HG02870 (cell line): ENCODE measurements around the gene SFMBT1.

Experiments
- ATAC-seq: cut with Tn5 transposase; IDR thresholded peaks from one replicate; pipeline ENCODE4 v1.9.1; 2021; ENCODE audit warnings: mild to moderate bottlenecking, moderate library complexity; ENCODE audit not compliant: unreplicated experiment

SFMBT1 gene

DNA sequence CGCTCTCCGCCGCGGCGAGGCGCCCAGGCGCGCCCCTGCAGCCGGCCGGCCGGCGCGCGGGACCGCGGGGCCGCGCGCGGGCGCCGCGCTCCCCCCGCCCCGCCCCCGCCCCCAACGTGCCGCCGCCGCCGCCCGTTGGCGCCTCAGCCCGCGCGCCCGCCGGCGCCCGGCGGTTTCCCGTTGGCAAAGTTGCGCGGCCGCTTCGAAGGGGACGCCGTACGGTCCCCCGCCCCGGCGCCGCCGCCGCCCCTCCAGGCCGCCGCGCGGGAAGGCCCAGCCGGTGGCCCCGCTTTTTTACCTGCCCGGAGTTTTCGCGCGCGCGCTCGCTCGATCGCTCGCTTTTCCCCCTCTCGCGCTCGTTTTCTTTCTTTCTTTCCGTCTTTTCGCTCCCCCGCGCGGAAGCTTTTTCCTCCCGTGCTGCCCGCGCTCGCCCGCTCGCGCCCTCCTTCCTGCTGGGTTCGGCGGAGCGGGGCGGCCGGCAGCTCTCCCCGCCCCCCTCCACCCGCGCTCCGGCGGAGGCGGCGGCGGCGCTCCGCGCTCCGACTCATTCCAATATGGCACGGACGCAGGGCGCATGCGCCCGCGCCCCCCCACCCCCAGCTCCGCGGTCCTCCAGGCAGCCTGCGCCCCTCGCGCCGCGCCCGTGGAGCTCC is at the start of gene SFMBT1:
TSS of gene SFMBT1 (minus strand) at position 556 of the 653 bp plus-strand sequence. CDS start 76,945 bp downstream, outside the sequence.
- ATAC-seq: no peak

GRCh38 chr3:53092942-53093341 is 47.1 kb upstream of the SFMBT1 start:
- ATAC-seq: no peak

DNA sequence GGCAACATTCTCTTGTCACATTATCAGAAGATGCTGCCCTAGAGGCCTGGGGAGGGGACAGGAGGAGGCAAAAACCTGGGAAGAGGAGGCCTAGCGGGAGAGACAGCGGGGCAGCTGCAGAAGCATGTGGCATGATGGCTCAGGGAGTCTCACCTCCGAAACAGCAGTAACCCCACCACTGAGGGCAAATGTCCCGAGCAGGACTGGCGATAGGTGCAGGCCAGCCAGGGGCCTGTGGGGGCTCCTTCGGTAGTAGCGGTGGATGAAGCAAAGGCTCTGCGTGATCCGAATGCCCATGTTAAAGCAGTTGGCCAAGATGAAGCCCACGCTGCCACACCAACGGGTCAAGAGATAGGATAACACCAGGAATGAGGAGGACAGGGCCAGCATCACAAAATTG is 46.3 kb upstream of the SFMBT1 start:
- no peak for ATAC-seq

DNA sequence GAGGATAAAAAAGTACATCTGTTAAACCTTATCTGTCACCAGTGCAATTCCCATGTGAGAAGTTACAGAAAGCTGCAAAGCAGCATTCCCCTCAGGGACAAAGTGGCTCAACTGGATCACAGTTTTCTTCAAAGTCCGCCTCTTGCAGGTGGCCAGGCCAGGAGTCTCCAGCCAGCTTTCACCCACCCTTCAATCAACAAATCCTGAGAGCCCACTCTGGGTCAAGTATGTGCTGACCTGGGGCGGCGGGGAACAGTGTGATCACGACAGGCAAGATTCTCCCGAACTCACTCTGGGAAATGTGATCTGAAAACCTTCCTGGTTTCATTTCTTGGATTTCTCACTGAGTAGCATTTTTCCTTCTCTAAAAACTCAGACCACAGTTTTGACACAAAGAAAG is 45.1 kb upstream of the SFMBT1 start:
- ATAC-seq: no peak

- ATAC-seq: no peak
Measured at GRCh38 chr3:53089511-53089910, 43.6 kb upstream of the SFMBT1 start.

DNA sequence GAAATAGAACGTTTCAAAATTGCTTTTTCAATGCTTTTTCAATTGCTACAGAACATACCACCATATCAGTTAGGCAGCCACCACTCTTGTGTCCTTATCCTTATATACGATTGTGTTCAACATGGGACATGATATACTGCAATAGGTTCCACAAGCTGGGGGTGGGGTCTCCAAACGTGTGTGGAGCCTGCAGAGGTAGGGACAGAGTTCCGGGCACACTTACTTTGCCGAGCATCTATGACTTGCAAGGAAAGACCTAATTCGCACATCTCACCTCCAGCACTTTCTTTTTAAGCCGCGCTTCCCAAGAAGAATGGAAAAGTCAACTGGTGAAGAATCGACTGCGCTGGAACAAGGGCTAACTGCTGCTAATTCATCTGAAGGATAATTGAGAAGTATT is 39.6 kb upstream of the SFMBT1 start:
- ATAC-seq: no peak

DNA sequence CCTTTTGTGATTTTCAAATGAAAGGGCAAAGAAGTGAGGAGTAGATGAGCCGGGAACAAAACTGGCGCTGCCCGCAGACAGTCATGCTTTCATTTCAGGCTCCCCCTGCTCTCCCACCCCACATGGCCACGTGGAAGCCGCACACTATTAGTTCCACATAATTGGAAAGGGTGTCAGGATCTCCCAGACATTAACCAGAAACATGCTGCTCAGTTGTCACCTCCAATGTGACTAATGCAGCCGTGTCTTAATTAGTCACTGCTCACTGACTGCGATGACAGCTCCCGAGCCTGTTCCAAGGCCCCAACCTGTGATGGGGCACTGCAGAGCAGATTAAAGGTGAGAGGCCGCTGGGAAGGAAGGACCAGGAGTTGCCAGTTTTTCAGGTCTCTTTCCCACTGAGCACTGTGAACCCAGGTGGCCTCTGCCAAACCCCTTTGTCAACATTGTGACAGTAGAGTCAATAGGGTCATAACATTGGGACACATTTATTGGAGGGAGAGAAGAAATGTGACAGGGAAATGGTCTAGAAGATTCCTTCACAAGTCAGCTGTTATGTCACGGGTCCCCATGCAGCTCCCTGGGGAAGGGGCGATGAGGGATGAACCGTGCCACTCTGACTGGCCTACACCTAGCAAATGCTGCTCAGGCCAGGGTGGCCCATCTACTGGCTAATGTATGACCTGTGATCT is 38.6 kb upstream of the SFMBT1 start:
- no peak for ATAC-seq

DNA sequence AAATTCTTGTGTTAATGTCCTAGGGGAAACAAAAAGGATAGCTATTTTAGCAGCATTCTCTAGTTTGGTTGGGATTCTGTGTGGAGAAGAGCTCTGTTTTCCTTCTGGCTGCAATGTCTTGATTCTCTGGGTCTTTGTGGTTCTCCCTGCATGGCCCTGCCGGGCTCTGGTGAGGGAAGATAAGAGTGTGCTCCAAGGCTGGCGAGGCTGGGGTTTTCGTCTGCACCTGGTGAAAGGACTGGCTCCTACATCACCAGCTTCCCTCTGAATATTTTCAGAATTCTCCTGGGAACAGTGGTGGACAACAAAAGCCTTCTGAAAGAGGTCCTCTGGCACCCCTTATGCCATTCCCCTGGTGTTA is 38.1 kb upstream of the SFMBT1 start:
- no peak for ATAC-seq

DNA sequence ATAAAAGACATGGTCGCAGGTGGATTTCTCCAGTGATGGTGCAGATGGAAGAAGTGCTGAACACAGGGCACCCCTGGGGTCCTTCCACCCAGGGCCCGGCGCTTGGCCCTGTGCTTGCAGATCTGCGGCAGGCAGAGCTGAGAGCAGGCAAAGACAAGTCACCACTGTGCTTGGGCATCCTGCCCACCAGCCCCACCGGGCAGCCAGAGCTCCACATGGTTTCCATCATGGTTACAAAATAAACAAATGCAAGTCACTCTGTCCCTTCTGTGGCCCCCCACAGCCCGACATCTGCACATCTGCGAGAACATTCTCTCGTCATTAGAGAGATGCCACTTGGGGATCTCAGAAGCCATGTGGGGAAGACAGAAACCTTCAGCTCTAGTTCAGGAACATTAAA is 37.6 kb upstream of the SFMBT1 start:
- no peak for ATAC-seq

DNA sequence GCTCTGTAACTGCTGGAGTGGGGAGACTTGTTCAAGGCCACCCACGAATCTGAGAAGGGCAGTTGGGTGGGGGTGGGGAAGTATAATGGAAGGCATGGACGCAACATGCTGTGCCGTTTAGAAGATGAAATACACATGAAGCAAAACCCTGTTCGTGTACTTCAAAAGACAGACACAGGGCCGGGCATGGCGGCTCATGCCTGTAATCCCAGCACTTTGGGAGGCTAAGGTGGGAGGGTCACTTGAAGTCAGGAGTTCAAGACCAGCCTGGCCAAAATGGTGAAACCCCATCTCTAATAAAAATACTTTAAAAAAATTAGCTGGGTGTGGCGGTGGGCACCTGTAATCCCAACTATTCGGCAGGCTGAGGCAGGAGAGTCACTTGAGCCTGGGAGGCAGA is 36.9 kb upstream of the SFMBT1 start:
- ATAC-seq: no peak

- no peak for ATAC-seq
Measured at GRCh38 chr3:53081318-53081717, 35.4 kb upstream of the SFMBT1 start.

DNA sequence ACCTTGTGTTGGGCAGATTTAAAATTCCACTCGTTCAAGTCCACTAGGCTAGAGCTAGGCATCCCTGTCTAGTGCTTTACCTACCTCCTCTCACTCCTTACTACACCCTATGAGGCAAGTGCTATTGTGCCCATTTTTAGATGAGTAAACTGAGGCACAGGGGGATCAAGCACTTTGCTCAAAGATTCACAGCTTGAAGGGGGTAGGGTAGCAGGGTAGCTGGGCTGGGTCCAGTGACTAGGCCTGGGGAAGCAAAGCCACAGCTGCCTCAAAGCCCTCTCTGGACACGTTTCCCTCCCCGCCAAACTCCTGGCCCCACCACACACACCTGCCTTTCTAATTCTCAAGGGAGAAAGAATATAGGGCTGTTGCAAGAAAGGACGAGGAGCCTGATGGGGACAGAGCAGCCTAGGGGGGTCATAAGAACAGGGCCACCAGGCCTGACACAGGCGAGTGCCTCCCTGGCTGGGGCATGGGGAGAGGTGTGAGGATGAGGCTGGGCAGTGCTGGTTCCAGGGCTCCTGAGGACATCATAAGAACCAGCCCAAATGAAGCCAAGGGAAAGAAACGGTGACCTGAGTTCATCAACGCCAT is 34.8 kb upstream of the SFMBT1 start:
- ATAC-seq: no peak

DNA sequence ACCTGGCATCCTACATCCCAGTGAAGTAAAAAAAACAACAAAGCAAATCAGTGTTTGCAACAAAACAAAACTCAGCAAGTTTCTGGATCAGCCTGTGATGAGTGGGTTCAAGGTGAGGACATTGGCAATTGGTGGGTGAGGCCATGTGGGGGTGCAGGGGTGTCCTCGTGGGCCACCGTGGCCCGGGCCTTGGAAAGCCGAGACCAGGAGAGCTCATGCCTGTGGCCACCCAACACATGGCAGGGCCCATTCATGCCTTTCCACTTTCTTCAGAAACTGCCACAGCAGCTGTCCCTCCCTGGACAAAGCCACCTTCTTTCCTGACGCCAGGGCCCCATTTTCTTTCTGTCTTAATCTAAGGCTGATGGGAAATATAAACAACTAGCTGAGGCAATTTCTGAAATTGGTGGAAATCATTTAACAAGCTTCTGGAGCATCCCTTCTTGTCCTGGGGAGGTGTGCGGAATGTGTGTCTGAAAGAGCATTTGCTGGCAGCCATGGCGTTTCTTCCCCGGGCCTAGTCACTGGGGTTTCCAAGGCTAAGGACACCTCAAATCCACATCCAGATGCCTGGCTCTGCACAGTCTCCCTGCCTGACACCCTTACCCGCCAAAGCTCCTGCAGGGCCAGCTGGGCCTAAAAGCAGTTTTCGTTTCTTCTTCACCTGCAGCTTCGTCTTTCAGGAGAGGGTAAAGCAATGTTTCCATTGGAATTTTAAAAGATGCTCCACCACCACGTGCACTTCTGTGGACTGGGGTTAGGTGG is 34.1 kb upstream of the SFMBT1 start:
- ATAC-seq: no peak

DNA sequence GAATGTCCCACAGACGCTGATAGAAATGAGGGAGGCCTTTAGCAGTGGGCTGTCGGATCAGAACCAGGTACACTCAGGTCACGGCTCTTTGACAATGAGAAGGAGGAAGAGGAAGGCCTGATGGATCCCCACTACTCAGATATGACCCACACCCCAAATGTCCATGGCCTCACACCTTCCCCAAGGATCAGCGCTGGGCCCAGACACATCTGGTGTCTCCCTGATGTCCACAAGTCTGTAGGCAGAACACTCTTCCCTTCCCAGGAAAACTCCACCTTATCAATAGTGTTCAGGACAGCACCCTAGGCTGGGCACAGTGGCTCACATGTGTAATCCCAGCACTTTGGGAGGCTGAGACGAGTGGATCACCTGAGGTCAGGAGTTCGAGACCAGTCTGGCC is 33.3 kb upstream of the SFMBT1 start:
- ATAC-seq: no peak

DNA sequence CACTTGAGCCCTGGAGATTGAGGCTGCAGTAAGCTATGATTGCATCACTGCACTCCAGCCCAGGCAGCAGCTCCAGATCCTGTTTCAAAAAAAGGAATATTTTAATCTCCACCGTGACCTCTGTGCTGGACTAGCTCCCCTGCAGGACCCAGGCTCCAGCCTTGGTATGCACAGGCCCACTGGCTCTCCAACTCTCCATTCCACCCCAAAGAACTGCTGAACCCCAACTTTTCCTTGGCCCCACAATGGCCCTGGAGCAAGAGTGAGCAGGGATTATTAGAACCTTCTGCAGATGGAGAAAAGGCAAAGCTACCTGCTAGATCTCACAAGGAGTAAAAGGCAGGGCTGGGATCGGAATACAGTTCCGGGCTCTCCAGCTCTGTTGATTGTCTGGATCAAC is 32.8 kb upstream of the SFMBT1 start:
- ATAC-seq: no peak

DNA sequence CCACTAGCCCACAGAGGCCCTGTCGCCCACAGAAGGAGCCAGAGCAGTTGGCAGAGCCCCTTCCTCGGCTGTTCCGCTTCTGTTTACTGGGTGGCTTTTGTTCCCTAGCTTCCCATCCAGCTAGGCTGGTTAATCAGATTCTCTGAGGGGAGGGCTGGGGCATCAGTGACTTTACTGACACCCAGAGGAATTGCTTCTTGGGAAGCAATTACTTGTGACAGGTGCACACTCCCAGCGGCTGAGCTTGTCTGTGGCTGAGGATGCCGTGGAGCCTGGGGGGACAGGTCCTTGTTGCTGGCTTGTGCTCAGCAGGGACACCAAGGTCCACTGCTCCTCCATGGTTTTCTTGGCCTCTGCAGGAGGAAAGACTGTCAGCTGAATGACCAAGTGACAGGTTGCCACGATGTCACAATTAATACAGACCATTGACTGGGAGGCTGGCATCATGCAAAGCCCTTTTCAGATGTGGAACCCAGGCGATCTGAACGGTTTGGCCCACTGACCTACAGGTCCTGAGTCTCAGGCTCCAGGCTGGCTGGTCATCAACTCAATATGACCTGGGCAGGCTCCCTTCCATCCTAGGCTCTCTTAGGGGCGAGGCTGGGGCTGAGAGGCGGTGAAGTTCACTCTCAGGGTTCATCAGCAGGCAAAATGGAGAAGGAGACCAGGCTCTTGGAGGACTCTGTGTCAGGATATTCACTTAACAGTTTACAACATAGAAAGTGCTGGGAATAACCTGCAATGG is 31.8 kb upstream of the SFMBT1 start:
- ATAC-seq: no peak

DNA sequence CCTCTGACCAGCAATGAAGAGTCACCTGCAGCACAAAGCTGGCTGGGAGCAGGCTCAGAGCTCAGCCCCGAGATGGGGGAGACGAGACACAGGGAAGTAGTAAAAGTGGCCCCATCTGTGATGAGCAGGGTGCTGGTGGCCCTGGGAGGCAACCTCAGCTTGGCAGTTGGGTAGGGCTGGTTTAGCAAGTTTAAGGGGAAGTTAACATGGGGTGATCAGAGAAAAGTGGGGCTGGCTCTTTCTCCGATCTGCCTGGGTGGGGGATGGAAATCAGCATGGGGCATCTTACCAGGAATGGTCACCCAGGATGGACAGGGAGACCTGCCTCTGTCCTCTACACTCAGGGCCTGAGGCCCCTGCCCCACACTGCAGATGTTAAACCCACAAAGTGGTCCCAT is 29.9 kb upstream of the SFMBT1 start:
- ATAC-seq: no peak

DNA sequence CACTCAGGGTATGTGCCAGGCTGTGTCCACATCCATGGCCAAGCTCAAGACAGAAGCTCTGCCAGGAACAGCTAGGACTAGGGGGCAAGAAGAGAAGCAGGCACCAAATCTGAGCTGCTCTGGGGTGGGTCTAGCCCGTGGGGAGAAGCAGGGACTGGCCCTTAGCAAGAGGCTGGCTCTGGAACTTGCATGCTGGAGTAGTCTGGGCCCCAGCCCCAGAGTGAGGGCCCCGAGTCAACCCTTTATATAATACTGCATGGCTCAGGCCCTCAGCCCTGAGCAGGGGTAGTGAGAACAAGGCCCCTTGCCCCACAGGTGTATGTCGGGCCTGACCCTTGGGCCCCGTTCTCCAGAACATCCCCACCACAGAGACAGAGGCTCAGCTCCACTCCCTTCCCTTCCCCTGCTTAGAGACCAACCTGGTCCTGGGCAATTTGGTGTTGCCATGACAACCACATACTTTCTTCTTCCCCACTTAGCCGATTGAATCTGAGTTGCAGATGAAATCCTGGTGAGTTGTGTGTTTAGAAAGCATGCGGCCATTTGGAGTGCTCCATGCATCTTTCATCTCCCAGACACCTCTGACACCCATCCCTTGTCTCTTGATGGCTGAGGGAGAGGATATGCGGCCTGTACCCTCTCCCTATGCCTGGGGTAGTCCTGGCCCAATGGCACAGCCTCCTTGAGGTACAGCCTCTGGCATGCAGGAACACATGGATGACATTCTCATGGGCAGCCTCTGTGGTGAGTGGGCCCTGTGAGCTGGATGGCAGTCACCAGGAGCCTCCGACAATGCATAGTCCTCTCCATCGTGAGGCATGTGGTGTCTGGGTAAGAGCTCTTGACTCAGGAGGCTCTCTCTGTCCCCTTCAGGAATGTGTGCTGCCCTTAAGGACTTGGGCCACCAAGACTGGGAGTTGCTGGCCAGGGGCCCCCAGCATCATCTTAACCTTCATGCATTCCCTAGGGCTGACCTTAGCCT is 29.2 kb upstream of the SFMBT1 start:
- no peak for ATAC-seq

GRCh38 chr3:53074366-53074696 is 28.5 kb upstream of the SFMBT1 start:
- no peak for ATAC-seq
